Activated naive CD4-positive, alpha-beta T cell treated with anti-CD3 and anti-CD28 coated beads for 36 hours (primary cell): ENCODE results near the gene DUOXA1. TPM values are rescaled to one million over a fixed set of nuclear protein-coding genes. Genes with fewer than 3 reads are reported as not detected.
"Not testable (repeated sequence)": the region's sequence is repeated elsewhere in the genome, so short reads cannot be mapped to it uniquely, and the experiment has no call there.

Experiments used
- CTCF ChIA-PET: fragments of 350-600 bp; sonication (Branson Sonifier 250); formaldehyde crosslinking; loops from one replicate; lab custom pipeline; 2021; ENCODE audit warnings: antibody characterized with exemption; lab: Charles Lee
- DNase-seq: peaks from one replicate; pipeline ENCODE4 v3.0.0-alpha.2; 2020
- H3K27ac Mint-ChIP-seq: one replicate; pipeline ENCODE4 v1.8.0; 2021; ENCODE audit warnings: mild to moderate bottlenecking, mixed read lengths
- H3K27me3 Mint-ChIP-seq: one replicate; pipeline ENCODE4 v1.8.0; 2021; ENCODE audit warnings: low read depth, mixed read lengths
- H3K36me3 Mint-ChIP-seq: one replicate; pipeline ENCODE4 v1.8.0; 2021; ENCODE audit warnings: low read depth, mixed read lengths
- H3K4me1 Mint-ChIP-seq: one replicate; pipeline ENCODE4 v1.8.0; 2021; ENCODE audit warnings: low read depth, mixed read lengths
- H3K4me3 Mint-ChIP-seq: one replicate; pipeline ENCODE4 v1.8.0; 2021; ENCODE audit warnings: mild to moderate bottlenecking, moderate library complexity, mixed read lengths
- H3K9me3 Mint-ChIP-seq: one replicate; pipeline ENCODE4 v1.8.0; 2021; ENCODE audit warnings: mixed read lengths
- intact Hi-C: fragments of 100-400 bp; cut with micrococcal nuclease; formaldehyde crosslinking; loops from one replicate; pipeline ENCODE4 v1.15.1; 2023
- total RNA-seq, 2 experiments: library from RNA; stranded (reverse); gene quantifications; one replicate each; pipeline ENCODE4 v1.2.3, GENCODE V29; 2021

Gene DUOXA1
- total RNA-seq, 2 experiments from 2014 or later = not detected

DNA sequence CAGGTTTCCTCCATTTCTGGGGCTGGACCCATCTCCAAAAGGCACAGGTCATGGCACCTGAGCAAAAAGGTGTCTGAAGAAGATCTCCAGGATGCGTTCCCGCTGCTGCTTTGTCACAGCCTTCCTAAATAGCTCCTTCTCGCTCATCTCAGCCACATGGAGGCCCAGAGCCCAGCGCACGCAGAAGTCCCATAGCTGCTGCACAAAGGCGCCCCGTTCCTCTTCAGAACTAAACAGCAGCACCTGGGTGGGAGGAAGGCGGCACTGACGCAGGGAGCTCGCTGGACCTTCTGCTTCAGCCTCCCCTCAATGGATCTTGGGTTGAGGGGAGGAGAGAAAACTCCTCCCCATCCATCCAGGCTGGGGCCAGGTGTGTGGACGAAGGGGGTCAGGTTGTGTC, 24.1 kb downstream of the DUOXA1 start:
- Mint-ChIP-seq H3K27me3 (peaks cover 18% of the 10 kb centered on the region), H3K36me3 (no peaks in the 10 kb centered on the region), H3K4me1 (peaks cover 3% of the 10 kb centered on the region), H3K27ac (no peak overlapping the region), H3K9me3 (no peaks in the 10 kb centered on the region), H3K4me3 (no peak overlapping the region)
- CTCF ChIA-PET = interaction anchor here (2.1 kb wide), 1 partner anchor 13 kb away, joined by 16 read pairs; no protein-coding TSS in a partner anchor
- intact Hi-C loops = no loop called here
- DNase-seq = no peak

DNA sequence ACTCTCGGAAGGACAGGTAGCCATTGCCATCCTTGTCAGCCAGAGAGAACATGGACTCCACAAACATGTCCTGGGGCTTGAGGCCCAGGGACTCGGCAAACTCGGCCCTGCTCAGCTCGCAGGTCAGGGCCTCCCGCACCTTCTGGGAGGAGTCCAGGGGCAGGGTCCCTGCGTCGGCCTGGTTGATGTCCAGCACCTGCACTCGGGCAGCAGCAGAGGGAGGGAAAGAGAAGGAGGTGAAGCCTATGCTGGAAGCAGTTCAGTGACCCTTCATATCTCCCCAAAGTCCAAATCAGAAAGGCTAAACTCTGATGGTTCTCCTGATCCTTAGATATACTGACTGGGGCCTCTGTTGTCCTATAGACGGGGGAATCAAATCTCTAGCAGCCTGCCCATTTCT, 25.5 kb downstream of the DUOXA1 start:
- H3K27me3 Mint-ChIP-seq, H3K27ac Mint-ChIP-seq, H3K9me3 Mint-ChIP-seq, H3K36me3 Mint-ChIP-seq, H3K4me1 Mint-ChIP-seq, DNase-seq, intact Hi-C loops, H3K4me3 Mint-ChIP-seq: not testable (repeated sequence)
- CTCF ChIA-PET = interaction anchor here (0.6 kb wide), 1 partner anchor 136 kb away, joined by 3 read pairs; no protein-coding TSS in a partner anchor

DNA sequence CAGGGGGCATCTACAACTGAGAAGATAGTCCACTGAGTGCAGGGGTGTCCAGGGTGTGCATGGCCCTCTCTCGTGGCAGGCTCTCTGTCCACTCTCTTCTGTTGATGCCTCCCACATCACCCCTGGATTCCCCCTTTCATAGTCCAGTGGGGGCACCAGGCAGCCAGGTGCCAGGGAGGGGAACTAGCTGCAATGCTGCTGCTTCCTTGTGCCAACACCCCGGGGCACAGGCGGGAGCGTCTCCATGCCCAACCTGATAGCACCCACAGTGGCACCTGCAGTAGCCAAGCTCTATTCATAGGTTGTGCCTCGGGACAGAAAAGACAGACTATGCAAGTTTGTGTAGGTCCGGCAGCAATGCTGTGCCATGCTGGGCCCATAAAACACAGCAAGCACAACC, 27.5 kb downstream of the DUOXA1 start:
- Mint-ChIP-seq H3K4me1 (no peaks in the 10 kb centered on the region), H3K27me3 (peaks cover 3% of the 10 kb centered on the region), H3K4me3 (no peak overlapping the region), H3K9me3 (no peaks in the 10 kb centered on the region), H3K27ac (no peak overlapping the region), H3K36me3 (no peaks in the 10 kb centered on the region)
- CTCF ChIA-PET = interaction anchor here (0.7 kb wide), 1 partner anchor 984 kb away, joined by 3 read pairs; no protein-coding TSS in a partner anchor
- no peak for DNase-seq
- intact Hi-C loops = no loop called here

DNA sequence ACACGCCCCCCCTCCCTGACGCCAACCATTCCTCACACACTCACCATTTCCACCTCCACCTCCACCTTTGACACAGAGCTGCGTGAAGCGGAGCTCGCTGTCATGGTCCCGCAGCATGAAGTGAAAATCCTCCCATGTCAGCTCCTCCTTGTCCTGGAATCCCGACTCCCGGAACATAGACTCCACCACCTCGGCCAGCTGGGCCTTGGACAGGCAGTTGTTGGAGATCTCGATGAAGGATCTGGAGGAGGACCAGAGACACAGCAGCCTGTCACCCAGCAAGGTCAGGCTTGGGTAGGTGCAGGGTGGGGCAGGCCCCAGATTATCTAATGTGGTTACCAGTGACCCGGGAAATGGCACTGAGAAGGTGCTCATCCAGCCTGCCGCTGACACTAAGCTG, 27.9 kb downstream of the DUOXA1 start:
- DNase-seq = no peak
- no peaks in the 10 kb centered on the region for H3K9me3 Mint-ChIP-seq
- no peaks in the 10 kb centered on the region for H3K4me1 Mint-ChIP-seq
- intact Hi-C loops = no loop called here
- no peaks in the 10 kb centered on the region for H3K36me3 Mint-ChIP-seq
- no peak overlapping the region for H3K27ac Mint-ChIP-seq
- H3K4me3 Mint-ChIP-seq = no peak overlapping the region
- no peaks in the 10 kb centered on the region for H3K27me3 Mint-ChIP-seq
- CTCF ChIA-PET = no interaction called here

DNA sequence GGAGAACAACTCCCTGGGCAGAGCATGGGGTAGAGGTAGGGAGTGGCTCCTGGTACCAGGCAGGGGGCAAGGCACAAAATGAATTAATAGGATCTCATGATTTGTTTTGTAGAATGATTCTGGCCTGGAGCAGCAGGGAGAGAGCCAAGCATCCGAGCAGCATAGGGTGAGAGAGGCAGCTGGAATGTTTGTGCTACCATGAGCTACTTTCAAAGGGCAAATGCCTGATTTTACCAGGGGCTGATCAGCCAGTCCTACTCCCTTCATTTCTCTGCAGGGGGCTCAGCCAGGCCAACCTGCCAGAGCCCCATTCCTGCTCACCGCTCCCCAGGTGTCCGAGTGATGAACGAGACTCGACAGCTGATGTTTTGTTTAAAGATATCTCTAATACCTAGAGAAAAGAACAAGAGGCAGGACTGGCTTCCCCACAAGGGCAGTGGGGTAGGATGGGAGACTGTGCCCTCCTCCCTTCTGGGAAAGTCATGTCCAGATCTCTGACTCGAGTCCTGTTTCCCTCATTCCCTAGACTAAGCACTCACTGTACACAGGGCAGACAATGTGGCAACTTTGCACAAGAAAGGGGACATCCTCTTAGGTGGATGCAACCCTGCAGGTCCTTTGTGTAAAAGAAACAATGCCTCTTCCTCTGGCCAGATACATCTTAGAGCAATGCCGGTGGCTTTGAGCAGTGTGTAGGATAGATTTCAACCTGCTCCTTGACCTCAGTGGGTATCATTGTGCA, 28.6 kb downstream of the DUOXA1 start:
- no peaks in the 10 kb centered on the region for H3K9me3 Mint-ChIP-seq
- intact Hi-C loops = no loop called here
- CTCF ChIA-PET = no interaction called here
- no peak overlapping the region for H3K27ac Mint-ChIP-seq
- DNase-seq = no peak
- H3K27me3 Mint-ChIP-seq = no peaks in the 10 kb centered on the region
- H3K4me1 Mint-ChIP-seq = no peaks in the 10 kb centered on the region
- no peak overlapping the region for H3K4me3 Mint-ChIP-seq
- no peaks in the 10 kb centered on the region for H3K36me3 Mint-ChIP-seq

DNA sequence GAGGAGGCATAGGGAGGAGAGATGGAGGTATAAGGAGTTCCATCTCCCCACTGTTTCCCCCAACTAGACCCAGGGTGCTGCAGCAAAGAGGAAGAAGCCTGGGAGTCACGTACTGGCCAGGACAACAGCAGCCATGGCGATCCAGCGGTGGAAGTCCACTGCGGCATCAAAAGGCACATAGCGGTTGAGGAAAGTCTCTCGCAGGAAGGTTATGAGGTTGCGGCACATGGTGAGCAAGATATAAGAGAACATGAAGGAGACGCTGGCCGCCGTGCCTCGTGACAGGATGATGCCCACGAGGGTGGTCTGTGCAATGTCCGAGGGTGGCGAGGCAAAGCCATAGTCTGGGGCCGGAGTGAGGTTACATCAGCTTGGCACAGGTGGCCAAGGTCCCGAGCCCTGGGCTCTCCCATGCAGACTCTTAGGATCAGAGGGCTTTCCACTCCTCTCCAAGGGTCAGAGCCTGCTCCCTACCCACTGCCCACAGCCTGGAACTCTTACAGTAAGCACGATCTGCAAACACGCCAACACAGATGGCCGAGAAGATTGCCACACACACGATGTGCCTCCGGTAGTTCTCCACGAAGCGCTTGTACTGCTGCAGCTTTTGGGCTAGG, 30.0 kb downstream of the DUOXA1 start:
- H3K36me3 Mint-ChIP-seq = no peaks in the 10 kb centered on the region
- no peak for DNase-seq
- no peaks in the 10 kb centered on the region for H3K27me3 Mint-ChIP-seq
- intact Hi-C loops = no loop called here
- H3K9me3 Mint-ChIP-seq = no peaks in the 10 kb centered on the region
- CTCF ChIA-PET = no interaction called here
- H3K4me3 Mint-ChIP-seq = no peak overlapping the region
- H3K4me1 Mint-ChIP-seq = no peaks in the 10 kb centered on the region
- no peak overlapping the region for H3K27ac Mint-ChIP-seq

DNA sequence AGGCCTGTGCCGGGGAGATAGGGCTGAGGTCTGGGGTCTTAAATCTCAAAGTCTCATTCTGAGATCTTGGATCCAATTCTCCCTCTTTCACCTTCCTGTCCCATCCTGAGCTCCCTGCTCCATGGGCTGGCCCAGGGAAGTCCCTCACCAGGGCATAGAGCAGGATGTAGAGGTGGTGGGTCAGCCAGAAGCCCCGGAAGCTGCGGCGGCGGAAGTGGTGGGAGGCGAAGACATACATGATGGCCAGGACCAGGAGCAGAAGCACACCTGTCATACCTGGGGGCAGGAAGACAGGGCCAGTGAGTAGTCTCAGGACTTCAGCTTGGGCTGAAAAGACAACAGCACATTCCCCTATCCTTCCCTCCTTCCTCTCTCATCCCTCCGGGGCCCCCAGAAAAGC, 32.2 kb downstream of the DUOXA1 start:
- intact Hi-C loops = no loop called here
- Mint-ChIP-seq H3K27ac (no peak overlapping the region), H3K27me3 (no peaks in the 10 kb centered on the region), H3K4me1 (no peaks in the 10 kb centered on the region), H3K9me3 (no peaks in the 10 kb centered on the region), H3K4me3 (no peak overlapping the region), H3K36me3 (no peaks in the 10 kb centered on the region)
- CTCF ChIA-PET = interaction anchor here (0.6 to 1.6 kb wide), 3 partner anchors 19 to 23 kb away, joined by 3 to 11 read pairs (median 5); no protein-coding TSS in a partner anchor
- no peak for DNase-seq

DNA sequence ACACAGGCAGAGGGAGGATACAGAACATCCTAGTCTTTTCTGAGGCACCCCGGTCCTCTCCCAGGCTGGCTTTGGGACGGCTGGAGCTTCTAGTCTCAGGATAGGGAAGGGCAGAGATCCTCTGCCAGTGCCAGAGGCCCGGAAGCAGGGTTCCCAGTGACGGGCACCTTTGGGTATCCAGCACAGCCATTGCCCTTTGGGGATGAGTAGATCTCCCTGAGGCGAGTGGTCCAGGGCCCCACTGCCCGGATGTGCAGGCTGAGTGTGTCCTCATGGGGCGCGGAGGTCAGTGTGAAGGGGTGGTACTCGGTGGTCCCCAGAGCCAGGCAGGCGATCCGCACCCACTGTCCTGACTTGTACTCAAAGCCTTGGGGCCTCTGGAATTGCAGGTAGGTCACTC, 34.0 kb downstream of the DUOXA1 start:
- no peak overlapping the region for H3K4me3 Mint-ChIP-seq
- intact Hi-C loops = no loop called here
- no peaks in the 10 kb centered on the region for H3K9me3 Mint-ChIP-seq
- H3K27me3 Mint-ChIP-seq = no peaks in the 10 kb centered on the region
- H3K36me3 Mint-ChIP-seq = no peaks in the 10 kb centered on the region
- DNase-seq = no peak
- H3K4me1 Mint-ChIP-seq = no peaks in the 10 kb centered on the region
- H3K27ac Mint-ChIP-seq = no peak overlapping the region
- CTCF ChIA-PET = no interaction called here

GRCh38 chr15:45094358-45094730, 35.3 kb downstream of the DUOXA1 start:
- CTCF ChIA-PET = interaction anchor here (2.2 kb wide), 1 partner anchor 24 kb away, joined by 7 read pairs; no protein-coding TSS in a partner anchor
- no peaks in the 10 kb centered on the region for H3K4me1 Mint-ChIP-seq
- no peaks in the 10 kb centered on the region for H3K36me3 Mint-ChIP-seq
- H3K4me3 Mint-ChIP-seq = no peak overlapping the region
- intact Hi-C loops = no loop called here
- DNase-seq = no peak
- H3K9me3 Mint-ChIP-seq = no peaks in the 10 kb centered on the region
- H3K27ac Mint-ChIP-seq = no peak overlapping the region
- no peaks in the 10 kb centered on the region for H3K27me3 Mint-ChIP-seq

- intact Hi-C loops = no loop called here
- no peaks in the 10 kb centered on the region for H3K36me3 Mint-ChIP-seq
- H3K4me3 Mint-ChIP-seq = no peak overlapping the region
- H3K27me3 Mint-ChIP-seq = no peaks in the 10 kb centered on the region
- no peaks in the 10 kb centered on the region for H3K4me1 Mint-ChIP-seq
- no peak overlapping the region for H3K27ac Mint-ChIP-seq
- no peaks in the 10 kb centered on the region for H3K9me3 Mint-ChIP-seq
- no peak for DNase-seq
- CTCF ChIA-PET = interaction anchor here (2.2 kb wide), 1 partner anchor 24 kb away, joined by 7 read pairs; no protein-coding TSS in a partner anchor
Observed at GRCh38 chr15:45093622-45094357, 35.9 kb downstream of the DUOXA1 start.

DNA sequence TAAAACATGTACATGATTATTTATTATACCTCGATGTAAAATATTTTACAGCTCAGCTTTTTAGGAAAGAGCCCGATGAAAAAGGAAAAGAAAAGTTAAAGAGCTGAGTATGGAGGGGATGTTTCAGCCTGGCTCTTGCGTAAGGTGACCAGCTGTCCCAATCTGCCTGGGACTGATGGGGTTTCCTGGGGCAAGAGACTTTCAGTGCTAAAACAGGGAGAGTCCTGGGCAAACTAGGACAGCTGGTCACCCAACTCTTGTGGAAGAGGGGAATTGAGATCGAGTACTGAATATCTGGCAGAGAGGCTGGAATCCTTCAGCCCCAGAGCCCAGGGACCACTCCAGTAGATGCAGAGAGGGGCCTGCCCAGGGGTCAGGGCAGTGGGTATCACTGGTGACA, 36.7 kb downstream of the DUOXA1 start:
- H3K27me3 Mint-ChIP-seq = no peaks in the 10 kb centered on the region
- H3K27ac Mint-ChIP-seq = no peak overlapping the region
- intact Hi-C loops = no loop called here
- no peaks in the 10 kb centered on the region for H3K36me3 Mint-ChIP-seq
- H3K4me1 Mint-ChIP-seq = no peaks in the 10 kb centered on the region
- H3K4me3 Mint-ChIP-seq = no peak overlapping the region
- H3K9me3 Mint-ChIP-seq = no peaks in the 10 kb centered on the region
- CTCF ChIA-PET = interaction anchor here (2.2 kb wide), 1 partner anchor 25 kb away, joined by 7 read pairs; no protein-coding TSS in a partner anchor
- DNase-seq = no peak

DNA sequence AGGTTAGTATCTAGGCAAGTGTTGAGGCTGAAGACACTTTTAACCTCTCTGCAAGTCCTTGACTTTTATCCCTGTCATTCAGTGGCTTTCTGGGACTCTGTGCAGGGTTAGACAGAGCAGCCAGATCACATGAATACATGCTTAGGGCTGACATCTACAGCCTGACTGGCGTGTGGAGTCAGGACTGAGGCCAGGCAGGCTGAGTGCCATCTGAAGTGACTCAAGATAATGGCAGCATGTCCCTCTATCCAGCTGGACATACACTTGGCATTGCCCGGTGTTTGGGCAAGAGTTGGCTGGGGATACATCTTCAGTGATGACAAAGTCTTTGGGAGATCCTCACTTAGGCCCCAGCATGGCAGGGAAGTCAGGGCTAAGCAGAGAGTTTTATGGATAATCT, 38.1 kb downstream of the DUOXA1 start:
- Mint-ChIP-seq H3K4me3 (no peak overlapping the region), H3K36me3 (no peaks in the 10 kb centered on the region), H3K9me3 (no peaks in the 10 kb centered on the region), H3K27me3 (peaks cover 7% of the 10 kb centered on the region), H3K27ac (no peak overlapping the region), H3K4me1 (no peaks in the 10 kb centered on the region)
- CTCF ChIA-PET = no interaction called here
- intact Hi-C loops = no loop called here
- no peak for DNase-seq
